HepG2 (cell line): Measurements from ENCODE around the gene NHERF2. TPM values are rescaled to one million over a fixed set of nuclear protein-coding genes. Genes with fewer than 3 reads are reported as not detected.

Source experiments
- ATAC-seq: fragments of 200-7000 bp; cut with Tn5 transposase; 3 replicates; pipeline ENCODE4 v1.9.1; 2020; ENCODE audit warnings: mild to moderate bottlenecking, moderate library complexity
- BruUV-seq: library from RNA; stranded (reverse); fragments of 400-500 nt; replicated peaks from 2 replicates; lab custom pipeline; 2021; lab: Mats Ljungman, UMichigan
- CTCF ChIA-PET: fragments of 300-600 bp; formaldehyde crosslinking; extraction: SDS; loops from one replicate; lab custom pipeline; 2021; ENCODE audit warnings: low total read pairs, inconsistent platforms, low intra/inter-chr PET ratio; lab: Yijun Ruan, JAX
- POLR2A ChIA-PET: fragments of 350-600 bp; sonication (Branson Sonifier 250); formaldehyde crosslinking; loops from one replicate; lab custom pipeline; 2020; ENCODE audit warnings: antibody characterized with exemption, inconsistent platforms; lab: Yijun Ruan, JAX
- DNase-seq: peaks from one replicate; pipeline ENCODE4 v3.0.0-alpha.2; 2015; ENCODE audit warnings: low spot score
- FAIRE-seq: peaks from 3 replicates; lab custom pipeline; 2011; peaks lifted over from hg19 to GRCh38; lab: Jason Lieb, UNC
- H2AFZ ChIP-seq: one replicate; pipeline ENCODE4 v1.6.1; 2011; ENCODE audit warnings: low read length, inconsistent platforms
- H3K27ac ChIP-seq: fragments of 300-600 bp; 3 replicates; pipeline ENCODE4 v1.8.0; 2011; ENCODE audit warnings: mixed run types, mild to moderate bottlenecking, mixed read lengths, low read length, inconsistent platforms; ENCODE audit not compliant: insufficient read depth; ENCODE audit errors: extremely low read length
- H3K27me3 ChIP-seq, 2 experiments: fragments of 200-600 bp in 1 of 2; 2 replicates in 1 of 2; 3 replicates in 1 of 2; pipeline versions ENCODE4 v1.6.0 to v1.8.0; 2011; ENCODE audit warnings: low read length in 2 of 2, mild to moderate bottlenecking in 2 of 2, moderate library complexity in 2 of 2, inconsistent platforms in 1 of 2; ENCODE audit not compliant: insufficient read depth in 2 of 2, control insufficient read depth in 1 of 2
- H3K36me3 ChIP-seq, 2 experiments: fragments of 200-600 bp in 1 of 2; replicated peaks in 1 of 2; 2 replicates in 1 of 2; 3 replicates in 1 of 2; pipeline versions ENCODE4 v1.5.1 to v1.8.0; 2011; ENCODE audit warnings: low read length in 2 of 2, inconsistent platforms in 1 of 2; ENCODE audit not compliant: insufficient read depth in 2 of 2, control insufficient read depth in 1 of 2
- H3K4me1 ChIP-seq: 2 replicates; pipeline ENCODE4 v1.5.1; 2012; ENCODE audit warnings: low read length, inconsistent platforms; ENCODE audit not compliant: insufficient read depth
- H3K4me2 ChIP-seq: 2 replicates; pipeline ENCODE4 v1.6.0; 2011; ENCODE audit warnings: low read depth, low read length, inconsistent platforms
- H3K4me3 ChIP-seq, 3 experiments: fragments of 200-600 bp in 1 of 3; sonication (generic), shearing (Covaris generic) in 1 of 3; replicated peaks in 1 of 3; 2 replicates each; pipeline ENCODE4 v1.5.1; 2011 to 2016; ENCODE audit warnings: low read length in 3 of 3, inconsistent platforms in 2 of 3, low read depth in 2 of 3, mild to moderate bottlenecking in 2 of 3, control low read depth in 1 of 3, mixed read lengths in 1 of 3; ENCODE audit not compliant: insufficient read depth in 1 of 3
- H3K79me2 ChIP-seq: one replicate; pipeline ENCODE4 v1.6.1; 2011; ENCODE audit warnings: low read length, inconsistent platforms; ENCODE audit not compliant: insufficient read depth
- H3K9ac ChIP-seq: 2 replicates; pipeline ENCODE4 v1.6.0; 2011; ENCODE audit warnings: mild to moderate bottlenecking, low read depth, low read length, inconsistent platforms; ENCODE audit not compliant: insufficient read depth
- H3K9me3 ChIP-seq: 2 replicates; pipeline ENCODE4 v1.5.1; 2012; ENCODE audit warnings: mild to moderate bottlenecking, low read length
- H4K20me1 ChIP-seq: 2 replicates; pipeline ENCODE4 v1.6.0; 2011; ENCODE audit warnings: inconsistent platforms, mild to moderate bottlenecking, low read length, moderate library complexity; ENCODE audit not compliant: insufficient read depth
- AGO2 ChIP-seq: fragments of 200-400 bp; formaldehyde crosslinking; optimal IDR thresholded peaks from 2 replicates; pipeline ENCODE3; 2017; ENCODE audit warnings: mild to moderate bottlenecking, low read depth, low read length, moderate library complexity
- HNRNPLL ChIP-seq: fragments of 200-400 bp; formaldehyde crosslinking; IDR thresholded peaks from 2 replicates; pipeline ENCODE4 v1.6.1; 2017; ENCODE audit warnings: mild to moderate bottlenecking, low read depth, low read length; ENCODE audit not compliant: poor library complexity, severe bottlenecking
- NFYC ChIP-seq: IDR thresholded peaks from 2 replicates; pipeline ENCODE4 v1.6.1; 2016; ENCODE audit warnings: missing genetic modification reagents, missing compliant biosample characterization
- POLR2G ChIP-seq: fragments of 200-400 bp; formaldehyde crosslinking; IDR thresholded peaks from 2 replicates; pipeline ENCODE4 v1.6.1; 2018; ENCODE audit warnings: mild to moderate bottlenecking, low read depth, low read length, moderate library complexity
- RBM39 ChIP-seq: fragments of 200-400 bp; formaldehyde crosslinking; IDR thresholded peaks from one replicate; pipeline ENCODE4 v1.6.1; 2018; ENCODE audit warnings: antibody characterized with exemption, mild to moderate bottlenecking, low read depth, low read length; ENCODE audit not compliant: poor library complexity, severe bottlenecking
- ZNF709 ChIP-seq: sonication (generic); formaldehyde crosslinking; IDR thresholded peaks from 2 replicates; pipeline ENCODE4 v1.5.0; 2020; ENCODE audit warnings: mild to moderate bottlenecking, missing genetic modification reagents
- WGBS: methylation state at CpG from one replicate; pipeline ENCODE4 v1.1.6; 2017; ENCODE audit warnings: low lambda C conversion rate; 5-methylcytosine and 5-hydroxymethylcytosine counted together
- in situ Hi-C: cut with HindIII; loops from 2 replicates; pipeline ENCODE4 v1.10.0; 2017; ENCODE audit warnings: low pct_unique_long_range_greater_than_20kb; ENCODE audit not compliant: extremely low pct_ligation_motif_present
- intact Hi-C: fragments of 100-400 bp; cut with micrococcal nuclease; formaldehyde crosslinking; loops from one replicate; pipeline ENCODE4 v1.10.0; 2022; ENCODE audit not compliant: unreplicated experiment
- polyA plus RNA-seq, 8 experiments: library from polyadenylated mRNA; depleted of rRNA in 3 of 8; stranded (reverse) in 7 of 8; unstranded in 1 of 8; fragments of >200 nt; fragmentation: Illumina TruSeq in 4 of 8; extraction: Trizol in 4 of 8; gene quantifications; 2 replicates each; pipeline versions ENCODE4 v1.2.1 to v1.2.3, GENCODE V29; 2011 to 2016; ENCODE audit warnings: low read depth in 4 of 8, missing spikeins in 1 of 8, mixed read lengths in 1 of 8; ENCODE audit not compliant: insufficient read depth in 1 of 8
- total RNA-seq, 5 experiments: library from RNA; depleted of rRNA; stranded (reverse); fragments of >200 nt; fragmentation: Illumina TruSeq; extraction: Trizol; gene quantifications; 2 replicates each; pipeline ENCODE4 v1.2.3, GENCODE V29; 2016; ENCODE audit warnings: low read depth in 1 of 5
- TF ChIP-seq, protein P1 (sequence below): sonication (generic); formaldehyde crosslinking; IDR thresholded peaks from 2 replicates; pipeline ENCODE4 v1.5.1; 2020; ENCODE audit warnings: mild to moderate bottlenecking, missing genetic modification reagents, moderate library complexity
- TF ChIP-seq, protein P2 (sequence below): sonication (generic); formaldehyde crosslinking; IDR thresholded peaks from 2 replicates; pipeline ENCODE4 v1.8.0; 2022; ENCODE audit warnings: low read depth, missing genetic modification reagents

NHERF2 gene
- total and polyA plus RNA-seq, 2 of the 13 experiments (the other 11 are each of a cell fraction or from before 2014, with no cell fraction given): 23.7 to 39.3 TPM

DNA sequence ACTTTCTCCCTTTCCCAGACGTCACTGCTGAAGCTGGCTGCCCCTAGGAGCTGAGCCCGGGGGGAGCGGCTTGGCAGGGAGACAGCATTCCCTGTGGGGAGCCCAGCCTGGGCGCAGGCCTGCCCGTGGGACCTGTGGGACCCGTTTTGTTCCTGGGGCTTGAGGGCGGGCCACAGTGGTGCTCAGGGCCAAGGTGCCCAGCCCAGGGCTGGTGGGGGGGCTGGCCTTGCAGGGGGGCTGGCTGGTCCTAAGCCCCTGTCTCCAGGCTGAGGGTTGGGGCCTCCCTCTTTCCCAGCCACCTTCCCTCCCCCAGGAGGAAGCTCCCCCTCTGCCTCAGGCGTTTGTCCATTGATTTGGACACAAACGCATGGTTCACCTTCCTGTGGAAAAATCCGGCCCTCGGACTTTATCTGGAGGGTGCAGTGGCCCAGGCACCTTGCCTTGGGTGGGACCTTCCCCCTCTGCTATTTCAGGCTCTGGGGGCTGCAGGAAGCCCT, 4.4 kb downstream of the NHERF2 start:
- no TSS peak for BruUV-seq
- intact Hi-C loops (no loop called here), in situ Hi-C loops (no loop called here)
- Histone ChIP-seq H2AFZ (no peak overlapping the region), H3K4me3 (no peak overlapping the region), H3K79me2 (peaks cover 3% of the 10 kb centered on the region), H4K20me1 (0 out of 2 replicates have a peak, but pooled peaks cover 7% of the 10 kb centered on the region), H3K4me1 (peaks cover 75% of the 10 kb centered on the region), H3K9ac (no peak overlapping the region), H3K4me2 (no peak overlapping the region), H3K9me3 (no peaks in the 10 kb centered on the region), H3K27ac (no peak overlapping the region), H3K36me3 (no peaks in the 10 kb centered on the region; a peak in 1 of 5 replicates), H3K27me3 (peaks cover 0 to 2% of the 10 kb centered on the region in 2 experiments; a peak in 1 of 5 replicates)
- no peak for DNase-seq
- no peak for ATAC-seq
- WGBS: 87% methylated on average over 7 of the region's 11 CpGs
- no peak for FAIRE-seq
- POLR2A ChIA-PET: interaction anchor here (1.7 kb wide), 1 partner anchor 124 kb away, joined by 4 read pairs; the partner anchor contains the start of gene TRAF7
- CTCF ChIA-PET: no interaction called here
- TF ChIP-seq AGO2 (peak; percentile 32), RBM39 (no peak)

DNA sequence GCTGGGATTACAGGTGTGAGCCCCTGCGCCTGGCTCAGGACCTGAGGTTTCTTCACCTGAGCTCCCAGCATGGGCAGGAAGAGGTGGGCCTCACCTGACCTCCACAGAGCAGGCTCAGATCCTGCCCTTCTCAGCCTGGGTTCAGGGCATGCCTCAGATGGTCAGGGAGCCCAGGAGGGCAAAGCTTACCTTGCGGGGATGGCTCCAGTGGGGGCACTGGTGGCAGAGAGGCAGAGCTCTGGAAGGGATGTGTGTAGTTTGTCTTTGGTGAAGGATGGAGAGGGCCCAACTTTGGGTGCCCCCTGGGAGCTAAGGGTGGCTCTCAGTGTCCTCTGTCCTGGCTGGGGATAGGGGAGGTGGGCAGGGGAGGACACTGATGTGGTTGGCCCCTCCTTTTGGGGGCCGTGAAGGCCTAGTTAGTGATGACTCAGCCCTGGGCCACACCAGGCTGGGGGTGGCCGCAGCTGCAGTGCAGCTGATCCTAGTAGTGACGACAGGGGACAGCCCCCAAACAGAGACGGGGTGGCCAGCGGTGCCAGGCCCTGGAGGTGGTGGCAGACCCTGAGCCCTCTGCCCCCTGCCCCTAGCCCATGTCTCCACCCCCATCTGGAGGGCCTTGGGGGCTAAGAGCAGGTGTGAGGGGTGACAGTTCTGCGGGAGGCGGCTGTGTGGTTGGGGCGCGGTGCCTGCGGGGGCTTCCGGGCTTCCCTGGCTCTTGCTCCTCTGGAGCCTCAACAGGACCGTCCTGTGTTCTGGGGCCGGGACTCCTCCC, 5.8 kb downstream of the NHERF2 start:
- H4K20me1 ChIP-seq: 0 out of 2 replicates have a peak, but pooled peaks cover 7% of the 10 kb centered on the region
- peaks cover 3% of the 10 kb centered on the region for H3K79me2 ChIP-seq
- FAIRE-seq (no peak), DNase-seq (no peak), ATAC-seq (no peak)
- no peaks in the 10 kb centered on the region for H3K9me3 ChIP-seq
- intact Hi-C loops (no loop called here), in situ Hi-C loops (no loop called here)
- H3K4me3 ChIP-seq: no peak overlapping the region
- no peak overlapping the region for H2AFZ ChIP-seq
- H3K4me2 ChIP-seq: no peak overlapping the region; the same call in 1 of the 2 replicates
- CTCF ChIA-PET: no interaction called here
- BruUV-seq: no TSS peak
- H3K4me1 ChIP-seq: peaks cover 83% of the 10 kb centered on the region
- no peaks in the 10 kb centered on the region; a peak in 1 of 5 replicates for H3K27me3 ChIP-seq
- POLR2A ChIA-PET: interaction anchor here (1.3 to 4.6 kb wide), 4 partner anchors 8 to 123 kb away, joined by 4 to 59 read pairs (median 16); partner anchors contain the start of genes NTHL1, TRAF7 and TSC2
- H3K36me3 ChIP-seq: peaks cover 3 to 6% of the 10 kb centered on the region in 2 experiments; a peak in 3 of 5 replicates
- no peak overlapping the region for H3K9ac ChIP-seq
- 100% methylated on average over 7 of the region's 15 CpGs for WGBS
- H3K27ac ChIP-seq: peak overlapping the region; percentile 89
- no peak for TF ChIP-seq ZNF709 (CRISPR knock-in tag)
- no peak for TF ChIP-seq NFYC (CRISPR knock-in tag)
- TF ChIP-seq, protein P1, sequence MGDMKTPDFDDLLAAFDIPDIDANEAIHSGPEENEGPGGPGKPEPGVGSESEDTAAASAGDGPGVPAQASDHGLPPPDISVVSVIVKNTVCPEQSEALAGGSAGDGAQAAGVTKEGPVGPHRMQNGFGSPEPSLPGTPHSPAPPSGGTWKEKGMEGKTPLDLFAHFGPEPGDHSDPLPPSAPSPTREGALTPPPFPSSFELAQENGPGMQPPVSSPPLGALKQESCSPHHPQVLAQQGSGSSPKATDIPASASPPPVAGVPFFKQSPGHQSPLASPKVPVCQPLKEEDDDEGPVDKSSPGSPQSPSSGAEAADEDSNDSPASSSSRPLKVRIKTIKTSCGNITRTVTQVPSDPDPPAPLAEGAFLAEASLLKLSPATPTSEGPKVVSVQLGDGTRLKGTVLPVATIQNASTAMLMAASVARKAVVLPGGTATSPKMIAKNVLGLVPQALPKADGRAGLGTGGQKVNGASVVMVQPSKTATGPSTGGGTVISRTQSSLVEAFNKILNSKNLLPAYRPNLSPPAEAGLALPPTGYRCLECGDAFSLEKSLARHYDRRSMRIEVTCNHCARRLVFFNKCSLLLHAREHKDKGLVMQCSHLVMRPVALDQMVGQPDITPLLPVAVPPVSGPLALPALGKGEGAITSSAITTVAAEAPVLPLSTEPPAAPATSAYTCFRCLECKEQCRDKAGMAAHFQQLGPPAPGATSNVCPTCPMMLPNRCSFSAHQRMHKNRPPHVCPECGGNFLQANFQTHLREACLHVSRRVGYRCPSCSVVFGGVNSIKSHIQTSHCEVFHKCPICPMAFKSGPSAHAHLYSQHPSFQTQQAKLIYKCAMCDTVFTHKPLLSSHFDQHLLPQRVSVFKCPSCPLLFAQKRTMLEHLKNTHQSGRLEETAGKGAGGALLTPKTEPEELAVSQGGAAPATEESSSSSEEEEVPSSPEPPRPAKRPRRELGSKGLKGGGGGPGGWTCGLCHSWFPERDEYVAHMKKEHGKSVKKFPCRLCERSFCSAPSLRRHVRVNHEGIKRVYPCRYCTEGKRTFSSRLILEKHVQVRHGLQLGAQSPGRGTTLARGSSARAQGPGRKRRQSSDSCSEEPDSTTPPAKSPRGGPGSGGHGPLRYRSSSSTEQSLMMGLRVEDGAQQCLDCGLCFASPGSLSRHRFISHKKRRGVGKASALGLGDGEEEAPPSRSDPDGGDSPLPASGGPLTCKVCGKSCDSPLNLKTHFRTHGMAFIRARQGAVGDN (CRISPR knock-in tag): 0 out of 2 replicates have a peak, but pooled peaks have one; percentile 11
- TF ChIP-seq HNRNPLL: no peak
- TF ChIP-seq POLR2G: no peak
- TF ChIP-seq, protein P2, sequence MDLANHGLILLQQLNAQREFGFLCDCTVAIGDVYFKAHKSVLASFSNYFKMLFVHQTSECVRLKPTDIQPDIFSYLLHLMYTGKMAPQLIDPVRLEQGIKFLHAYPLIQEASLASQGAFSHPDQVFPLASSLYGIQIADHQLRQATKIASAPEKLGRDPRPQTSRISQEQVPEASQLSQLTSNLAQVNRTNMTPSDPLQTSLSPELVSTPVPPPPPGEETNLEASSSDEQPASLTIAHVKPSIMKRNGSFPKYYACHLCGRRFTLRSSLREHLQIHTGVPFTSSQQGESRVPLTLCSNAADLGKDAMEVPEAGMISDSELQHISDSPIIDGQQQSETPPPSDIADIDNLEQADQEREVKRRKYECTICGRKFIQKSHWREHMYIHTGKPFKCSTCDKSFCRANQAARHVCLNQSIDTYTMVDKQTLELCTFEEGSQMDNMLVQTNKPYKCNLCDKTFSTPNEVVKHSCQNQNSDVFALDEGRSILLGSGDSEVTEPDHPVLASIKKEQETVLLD (CRISPR knock-in tag): no peak
